Fibroblast of gingiva (primary cell): Measurements from ENCODE around the gene REM1.

Experiments used
- DNase-seq: peaks from one replicate; pipeline ENCODE4 v3.0.0-alpha.2; 2011; ENCODE audit warnings: low read depth

The REM1 gene

GRCh38 chr20:31523361-31524283, 48.5 kb downstream of the REM1 start:
- DNase-seq = no peak

DNA sequence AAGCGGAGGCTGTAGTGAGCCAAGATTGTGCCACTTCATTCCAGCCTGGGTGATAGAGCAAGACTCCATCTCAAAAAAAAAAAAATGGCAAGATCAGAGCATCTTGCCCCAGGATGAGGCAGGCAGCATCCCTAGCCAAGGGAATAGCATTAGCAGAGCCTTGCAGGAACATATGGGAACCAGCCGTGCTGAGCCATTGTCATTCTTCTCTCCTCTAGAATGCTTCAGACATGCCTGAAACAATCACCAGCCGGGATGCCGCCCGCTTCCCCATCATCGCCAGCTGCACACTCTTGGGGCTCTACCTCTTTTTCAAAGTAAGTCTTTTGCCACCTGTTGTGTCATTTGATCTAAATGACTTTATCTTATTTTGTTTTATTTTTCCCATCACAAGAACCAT, 52.2 kb downstream of the REM1 start:
- DNase-seq = no peak
